ENCODE results near the gene SELENOP.

- TF ChIP-seq CTCF (IDR thresholded peaks at IDR 0.05) (no peak), EP300 (IDR thresholded peaks at IDR 0.05) (no peak)
These were observed 31.4 kb upstream of the SELENOP start for GRCh38 chr5:42842921-42843641.

Measured in esophagus muscularis mucosa (tissue), 3 donors.